ENCODE data around the gene GAPDH. TPM values are rescaled to one million over a fixed set of nuclear protein-coding genes. Genes with fewer than 3 reads are reported as not detected.
"Not testable (repeated sequence)": the region's sequence is repeated elsewhere in the genome, so short reads cannot be mapped to it uniquely, and the experiment has no call there.

Gene GAPDH
- total RNA-seq, 2 donors from 2014 or later = 4,693 to 5,476 TPM

DNA sequence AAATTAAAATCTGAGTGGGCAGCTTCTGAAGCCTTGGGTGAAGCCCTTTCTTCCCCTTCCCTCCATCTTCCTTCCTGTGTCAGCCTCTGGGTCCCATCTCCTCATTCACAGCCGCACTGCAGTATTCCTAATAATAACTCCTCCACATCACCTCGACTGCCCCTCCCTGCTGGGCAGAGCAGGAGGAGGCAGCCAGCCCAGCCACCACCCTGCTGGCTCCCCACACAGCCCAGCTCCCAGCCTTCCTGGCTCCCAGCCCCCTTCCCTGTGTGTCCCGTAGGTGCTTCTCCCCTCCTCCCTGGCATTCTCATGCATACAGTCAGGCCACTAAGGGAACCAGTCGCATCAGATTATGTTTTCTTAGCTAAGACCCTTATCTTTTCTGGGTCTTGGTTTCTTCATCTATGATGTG is 17.8 kb downstream of the GAPDH start:
- no peaks in the 10 kb centered on the region for H3K27me3 ChIP-seq
- DNase-seq (ENCODE audit: low spot score) = no peak
- H3K27ac ChIP-seq = peak overlapping the region; percentile 94 to 98
- H3K4me3 ChIP-seq = peak overlapping the region in 1 of 2 donors; percentile 21
- H3K4me1 ChIP-seq = peaks cover 0 to 85% of the 10 kb centered on the region in 2 donors
- TF ChIP-seq, protein P1, sequence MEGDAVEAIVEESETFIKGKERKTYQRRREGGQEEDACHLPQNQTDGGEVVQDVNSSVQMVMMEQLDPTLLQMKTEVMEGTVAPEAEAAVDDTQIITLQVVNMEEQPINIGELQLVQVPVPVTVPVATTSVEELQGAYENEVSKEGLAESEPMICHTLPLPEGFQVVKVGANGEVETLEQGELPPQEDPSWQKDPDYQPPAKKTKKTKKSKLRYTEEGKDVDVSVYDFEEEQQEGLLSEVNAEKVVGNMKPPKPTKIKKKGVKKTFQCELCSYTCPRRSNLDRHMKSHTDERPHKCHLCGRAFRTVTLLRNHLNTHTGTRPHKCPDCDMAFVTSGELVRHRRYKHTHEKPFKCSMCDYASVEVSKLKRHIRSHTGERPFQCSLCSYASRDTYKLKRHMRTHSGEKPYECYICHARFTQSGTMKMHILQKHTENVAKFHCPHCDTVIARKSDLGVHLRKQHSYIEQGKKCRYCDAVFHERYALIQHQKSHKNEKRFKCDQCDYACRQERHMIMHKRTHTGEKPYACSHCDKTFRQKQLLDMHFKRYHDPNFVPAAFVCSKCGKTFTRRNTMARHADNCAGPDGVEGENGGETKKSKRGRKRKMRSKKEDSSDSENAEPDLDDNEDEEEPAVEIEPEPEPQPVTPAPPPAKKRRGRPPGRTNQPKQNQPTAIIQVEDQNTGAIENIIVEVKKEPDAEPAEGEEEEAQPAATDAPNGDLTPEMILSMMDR (IDR thresholded peaks at IDR 0.05) = no peak
- H3K9me3 ChIP-seq = no peaks in the 10 kb centered on the region
- H3K36me3 ChIP-seq = peaks cover 15% of the 10 kb centered on the region

DNA sequence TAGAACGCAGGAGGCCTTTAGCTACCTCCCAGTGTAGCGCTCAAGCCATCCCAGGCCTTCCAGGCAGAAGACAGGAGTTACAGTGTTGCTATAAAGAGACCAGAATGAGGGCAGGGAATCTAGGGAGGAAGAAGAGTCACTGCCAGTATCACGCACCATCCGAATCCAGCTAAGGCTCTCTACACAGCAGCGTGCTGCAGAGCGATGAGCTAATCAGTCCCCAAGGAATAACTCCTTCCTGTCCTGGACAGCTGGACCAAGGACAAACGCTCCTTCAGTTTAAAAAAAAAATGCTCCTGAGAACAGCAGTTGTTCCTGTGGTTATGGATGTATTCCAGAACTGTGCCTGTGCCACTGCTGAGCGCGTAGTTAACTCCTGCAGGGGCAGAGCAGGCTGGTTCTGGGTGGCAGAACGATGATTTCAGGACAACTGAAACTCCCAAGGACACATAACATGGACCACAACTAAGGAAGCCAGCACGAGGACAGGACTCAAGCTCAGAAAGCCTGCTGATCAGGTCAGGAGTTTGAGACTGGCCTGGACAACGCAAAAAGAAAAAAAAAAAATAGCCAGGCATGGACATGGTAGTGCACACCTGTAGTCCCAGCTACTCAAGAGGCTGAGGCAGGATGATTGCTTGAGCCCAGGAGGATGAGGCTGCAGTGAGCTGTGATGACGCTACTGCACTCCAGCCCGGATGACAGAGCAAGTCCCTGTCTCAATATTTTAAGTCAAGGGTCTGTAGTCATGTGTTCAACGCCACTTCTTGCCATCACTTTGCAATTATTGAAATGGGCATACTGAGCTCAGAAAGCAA is 18.9 kb downstream of the GAPDH start:
- Histone ChIP-seq H3K4me1 (peaks cover 0 to 78% of the 10 kb centered on the region in 2 donors), H3K4me3 (peak overlapping the region in 1 of 2 donors; percentile 80), H3K27ac (peak overlapping the region; percentile 94 to 98), H3K27me3 (no peaks in the 10 kb centered on the region), H3K9me3 (no peaks in the 10 kb centered on the region), H3K36me3 (peaks cover 11% of the 10 kb centered on the region)
- TF ChIP-seq, protein P1 (IDR thresholded peaks at IDR 0.05) = no peak
- DNase-seq (ENCODE audit: low spot score) = peak; percentile 81

DNA sequence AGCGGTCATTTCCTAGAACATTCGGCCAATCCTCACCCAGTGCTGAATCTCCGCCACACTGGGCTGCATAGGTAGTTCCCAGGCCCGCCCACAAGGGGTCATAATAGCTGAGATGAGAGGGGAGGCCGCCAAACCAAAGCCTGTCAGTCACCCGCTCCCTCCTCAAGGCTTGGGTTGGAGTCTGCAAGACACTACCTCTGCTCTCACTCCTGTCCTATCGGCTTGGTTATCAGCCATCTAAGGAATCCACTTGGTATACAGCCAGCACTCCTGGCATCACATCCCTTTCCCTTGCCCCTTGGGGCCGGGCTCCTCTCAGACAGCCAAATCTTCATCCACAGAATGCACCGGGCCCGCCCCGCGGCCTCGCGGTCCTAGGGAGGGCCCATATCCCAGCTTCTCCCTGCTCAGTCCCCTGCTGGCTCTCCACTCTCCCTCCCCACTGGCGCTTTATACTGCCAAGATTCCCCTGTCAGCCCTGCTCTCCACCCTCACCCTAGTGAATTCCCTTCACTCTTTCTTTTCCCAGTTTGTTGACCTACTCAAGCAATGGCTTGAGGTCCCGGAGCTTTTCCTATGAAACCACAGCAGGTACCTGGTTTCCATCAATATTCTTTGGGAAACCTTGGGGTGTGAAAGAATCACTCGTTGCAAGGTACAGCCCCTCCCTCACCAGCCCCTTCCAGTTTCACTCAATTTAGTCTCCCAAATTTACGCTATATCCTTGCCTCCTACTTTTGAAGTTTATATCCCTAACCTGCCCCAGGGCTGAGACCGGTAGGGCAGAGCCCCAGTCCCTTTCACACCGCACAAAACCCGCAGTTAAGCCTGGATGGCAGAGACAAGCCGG is 20.1 kb downstream of the GAPDH start:
- Histone ChIP-seq H3K4me3 (peak overlapping the region; percentile 77 to 80), H3K9me3 (no peaks in the 10 kb centered on the region), H3K27ac (peak overlapping the region; percentile 94 to 98), H3K4me1 (peaks cover 0 to 66% of the 10 kb centered on the region in 2 donors), H3K27me3 (no peaks in the 10 kb centered on the region), H3K36me3 (peaks cover 9% of the 10 kb centered on the region)
- peak; percentile 88 for DNase-seq (ENCODE audit: low spot score)
- TF ChIP-seq, protein P1 (IDR thresholded peaks at IDR 0.05) = peak; percentile 40 to 68

DNA sequence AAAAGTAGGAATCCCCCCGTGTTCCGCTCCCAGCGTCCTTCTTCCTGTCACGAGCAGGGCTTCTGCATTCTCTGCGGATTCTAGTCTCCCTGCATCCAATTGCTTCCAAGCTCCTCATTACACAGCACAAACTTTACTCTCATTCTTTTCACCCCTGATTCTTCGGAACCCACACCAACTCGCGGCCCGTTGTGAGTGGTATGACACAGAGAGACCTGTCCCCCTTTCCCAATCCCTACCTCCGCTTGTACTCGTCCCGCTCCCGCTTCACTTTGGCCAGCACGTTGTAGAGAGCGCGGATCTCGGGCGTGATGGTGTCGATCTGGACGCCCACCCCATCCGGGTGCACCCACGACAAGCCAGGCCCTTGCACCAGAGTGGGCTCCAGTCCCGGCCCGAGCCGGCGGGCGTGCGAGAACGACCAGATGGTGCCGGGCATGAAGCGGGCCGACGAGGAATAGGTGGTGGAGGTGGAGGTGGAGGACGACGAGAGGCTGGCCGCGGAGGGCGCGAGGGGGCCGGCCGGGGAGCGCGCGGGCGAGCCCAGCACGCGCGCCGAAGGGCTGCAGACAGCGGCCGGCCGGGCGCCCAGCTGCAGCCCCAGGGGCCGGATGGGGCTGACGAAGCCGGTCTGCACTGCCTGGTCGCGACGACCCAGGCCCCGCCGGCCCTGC is 20.8 kb downstream of the GAPDH start:
- Histone ChIP-seq H3K4me1 (peaks cover 0 to 59% of the 10 kb centered on the region in 2 donors), H3K4me3 (peak overlapping the region; percentile 77 to 80), H3K36me3 (peaks cover 17% of the 10 kb centered on the region), H3K9me3 (no peaks in the 10 kb centered on the region), H3K27ac (peak overlapping the region; percentile 94 to 98), H3K27me3 (no peaks in the 10 kb centered on the region)
- DNase-seq (ENCODE audit: low spot score) = no peak
- TF ChIP-seq, protein P1 (IDR thresholded peaks at IDR 0.05) = no peak

DNA sequence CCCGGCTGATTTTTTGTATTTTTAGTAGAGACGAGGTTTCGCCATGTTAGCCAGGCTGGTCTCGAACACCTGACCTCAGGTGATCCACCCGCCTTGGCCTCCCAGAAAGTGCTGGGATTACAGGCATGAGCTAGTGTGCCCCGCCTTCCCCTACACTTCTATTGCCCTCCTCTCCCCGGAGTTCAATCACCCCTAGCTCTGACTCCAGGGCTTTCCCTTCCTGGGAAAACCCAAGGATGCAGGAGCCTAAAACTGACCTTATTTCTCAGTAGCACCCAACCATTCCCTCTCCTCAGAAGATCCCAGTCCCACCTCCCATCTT is 22.1 kb downstream of the GAPDH start:
- H3K4me3 ChIP-seq = peak overlapping the region in 1 of 2 donors; percentile 80
- peaks cover 30% of the 10 kb centered on the region for H3K36me3 ChIP-seq
- peaks cover 0 to 46% of the 10 kb centered on the region in 2 donors for H3K4me1 ChIP-seq
- H3K9me3 ChIP-seq; H3K27me3 ChIP-seq; DNase-seq (ENCODE audit: low spot score): not testable (repeated sequence)
- peak overlapping the region; percentile 94 to 98 for H3K27ac ChIP-seq

All from right atrium auricular region (tissue), 2 donors.